PFSK-1 (cell line): ENCODE measurements around the gene PIGB.

ENCODE experiments used
- FOXP2 ChIP-seq: optimal IDR thresholded peaks from 2 replicates; pipeline ENCODE3; 2011; ENCODE audit warnings: borderline replicate concordance, control low read depth, inconsistent platforms; ENCODE audit not compliant: insufficient read depth; ENCODE audit errors: extremely low read length, extremely low read depth
- POLR2AphosphoS5 ChIP-seq: IDR thresholded peaks from 2 replicates; pipeline ENCODE4 v1.6.1; 2012; ENCODE audit warnings: low read depth, mild to moderate bottlenecking, control low read depth, low read length, moderate library complexity
- TAF1 ChIP-seq: IDR thresholded peaks from 2 replicates; pipeline ENCODE4 v1.6.1; 2012; ENCODE audit warnings: low read length, control low read depth, borderline replicate concordance; ENCODE audit not compliant: insufficient read depth
- TF ChIP-seq, protein P1 (sequence below), 2 experiments: IDR thresholded peaks; 2 replicates each; pipeline versions ENCODE4 v1.6.1 to v1.8.0; 2011 to 2012; ENCODE audit warnings: low read depth in 2 of 2, low read length in 2 of 2, control low read depth in 1 of 2, inconsistent platforms in 1 of 2, mild to moderate bottlenecking in 1 of 2, moderate library complexity in 1 of 2; ENCODE audit not compliant: insufficient read depth in 1 of 2

DNA sequence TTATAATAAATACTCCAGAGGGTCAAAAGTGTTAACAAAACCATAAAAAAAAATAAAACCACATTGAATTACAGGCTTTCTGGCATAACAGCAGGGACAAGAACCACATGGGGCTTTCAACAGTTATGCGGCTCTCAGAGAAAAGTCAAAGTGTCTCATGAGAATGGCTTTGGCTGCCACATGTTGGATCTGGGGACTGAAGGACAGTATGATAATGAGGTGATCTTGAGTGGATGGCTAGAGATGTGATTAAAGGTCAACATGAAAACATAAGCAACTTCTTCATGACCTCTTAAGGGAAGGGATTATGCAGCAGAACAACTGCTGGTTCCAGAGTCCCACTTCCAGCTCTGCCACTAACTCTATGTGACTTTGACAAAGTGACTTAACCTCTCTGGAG, 34.6 kb upstream of the PIGB start:
- TF ChIP-seq POLR2AphosphoS5: no peak
- TF ChIP-seq, protein P1, sequence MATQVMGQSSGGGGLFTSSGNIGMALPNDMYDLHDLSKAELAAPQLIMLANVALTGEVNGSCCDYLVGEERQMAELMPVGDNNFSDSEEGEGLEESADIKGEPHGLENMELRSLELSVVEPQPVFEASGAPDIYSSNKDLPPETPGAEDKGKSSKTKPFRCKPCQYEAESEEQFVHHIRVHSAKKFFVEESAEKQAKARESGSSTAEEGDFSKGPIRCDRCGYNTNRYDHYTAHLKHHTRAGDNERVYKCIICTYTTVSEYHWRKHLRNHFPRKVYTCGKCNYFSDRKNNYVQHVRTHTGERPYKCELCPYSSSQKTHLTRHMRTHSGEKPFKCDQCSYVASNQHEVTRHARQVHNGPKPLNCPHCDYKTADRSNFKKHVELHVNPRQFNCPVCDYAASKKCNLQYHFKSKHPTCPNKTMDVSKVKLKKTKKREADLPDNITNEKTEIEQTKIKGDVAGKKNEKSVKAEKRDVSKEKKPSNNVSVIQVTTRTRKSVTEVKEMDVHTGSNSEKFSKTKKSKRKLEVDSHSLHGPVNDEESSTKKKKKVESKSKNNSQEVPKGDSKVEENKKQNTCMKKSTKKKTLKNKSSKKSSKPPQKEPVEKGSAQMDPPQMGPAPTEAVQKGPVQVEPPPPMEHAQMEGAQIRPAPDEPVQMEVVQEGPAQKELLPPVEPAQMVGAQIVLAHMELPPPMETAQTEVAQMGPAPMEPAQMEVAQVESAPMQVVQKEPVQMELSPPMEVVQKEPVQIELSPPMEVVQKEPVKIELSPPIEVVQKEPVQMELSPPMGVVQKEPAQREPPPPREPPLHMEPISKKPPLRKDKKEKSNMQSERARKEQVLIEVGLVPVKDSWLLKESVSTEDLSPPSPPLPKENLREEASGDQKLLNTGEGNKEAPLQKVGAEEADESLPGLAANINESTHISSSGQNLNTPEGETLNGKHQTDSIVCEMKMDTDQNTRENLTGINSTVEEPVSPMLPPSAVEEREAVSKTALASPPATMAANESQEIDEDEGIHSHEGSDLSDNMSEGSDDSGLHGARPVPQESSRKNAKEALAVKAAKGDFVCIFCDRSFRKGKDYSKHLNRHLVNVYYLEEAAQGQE (IDR thresholded peaks at IDR 0.05; ENCODE audit: insufficient read depth in 1 of 2, low read depth in 2 of 2, low read length in 2 of 2): no peak
- no peak for TF ChIP-seq TAF1
- no peak for TF ChIP-seq FOXP2
